Prostate gland (tissue), 1 donor: ENCODE data around the gene FGF13.

ENCODE experiments used
- POLR2A ChIP-seq: fragments of 450-650 bp; IDR thresholded peaks from one replicate; pipeline ENCODE4 v1.6.1; 2016; ENCODE audit warnings: antibody characterized with exemption, mild to moderate bottlenecking
- POLR2AphosphoS5 ChIP-seq: sonication (generic); formaldehyde crosslinking; IDR thresholded peaks from one replicate; pipeline ENCODE4 v1.6.1; 2017; ENCODE audit warnings: antibody characterized with exemption

- TF ChIP-seq POLR2A (no peak), POLR2AphosphoS5 (no peak)
These were observed 20.9 kb downstream of the FGF13 start for GRCh38 chrX:138690591-138690990.
